Natural killer cell (primary cell): ENCODE data around the gene DNASE1L1. TPM values are rescaled to one million over a fixed set of nuclear protein-coding genes. Genes with fewer than 3 reads are reported as not detected.

Source experiments
- ATAC-seq, 3 donors: fragments of 150-1000 bp in 2 of 3; fragments of 200-7000 bp in 1 of 3; cut with Tn5 transposase; 1 replicate in 1 of 3; 2 replicates in 2 of 3; pipeline ENCODE4 v1.10.0; 2021; ENCODE audit warnings: mild to moderate bottlenecking in 2 of 3, moderate library complexity in 2 of 3
- DNase-seq, 2 donors: peaks; one replicate each; pipeline versions ENCODE4 v3.0.0 to v3.0.0-alpha.2; 2013 to 2021; ENCODE audit warnings: mixed read lengths in 1 of 2
- H3K27ac ChIP-seq: one replicate; pipeline ENCODE4 v1.5.1; 2013; ENCODE audit warnings: mild to moderate bottlenecking, low read length
- H3K27me3 ChIP-seq: one replicate; pipeline ENCODE4 v1.6.1; 2013; ENCODE audit warnings: low read length; ENCODE audit not compliant: control insufficient read depth, insufficient read depth
- H3K36me3 ChIP-seq: one replicate; pipeline ENCODE4 v1.6.1; 2013; ENCODE audit warnings: low read length; ENCODE audit not compliant: control insufficient read depth, insufficient read depth
- H3K4me1 ChIP-seq: one replicate; pipeline ENCODE4 v1.6.1; 2013; ENCODE audit warnings: low read length; ENCODE audit not compliant: control insufficient read depth, insufficient read depth
- H3K4me3 ChIP-seq: one replicate; pipeline ENCODE4 v1.5.1; 2013; ENCODE audit warnings: low read length
- H3K9me3 ChIP-seq: one replicate; pipeline ENCODE4 v1.6.1; 2013; ENCODE audit warnings: low read length; ENCODE audit not compliant: control insufficient read depth, insufficient read depth
- H3K27ac Mint-ChIP-seq, 2 donors: one replicate each; pipeline ENCODE4 v1.8.0; 2022; ENCODE audit warnings: mild to moderate bottlenecking in 2 of 2, mixed read lengths in 2 of 2, moderate library complexity in 1 of 2
- H3K27me3 Mint-ChIP-seq, 2 donors: one replicate each; pipeline ENCODE4 v1.8.0; 2022; ENCODE audit warnings: low read depth in 2 of 2, mixed read lengths in 2 of 2
- H3K36me3 Mint-ChIP-seq: one replicate; pipeline ENCODE4 v1.8.0; 2022; ENCODE audit warnings: mixed read lengths
- H3K4me1 Mint-ChIP-seq, 2 donors: one replicate each; pipeline ENCODE4 v1.8.0; 2022; ENCODE audit warnings: mixed read lengths in 2 of 2
- H3K4me3 Mint-ChIP-seq: one replicate; pipeline ENCODE4 v1.8.0; 2022; ENCODE audit warnings: mild to moderate bottlenecking, moderate library complexity, mixed read lengths
- H3K9me3 Mint-ChIP-seq, 2 donors: one replicate each; pipeline ENCODE4 v1.8.0; 2022; ENCODE audit warnings: mixed read lengths in 2 of 2
- CTCF ChIP-seq: fragments of 200-600 bp; IDR thresholded peaks from one replicate; pipeline ENCODE4 v1.8.0; 2022; ENCODE audit warnings: antibody characterized with exemption
- WGBS: methylation state at CpG from one replicate; pipeline ENCODE4 v1.1.7; 2013; ENCODE audit warnings: missing lambda C conversion rate; ENCODE audit not compliant: insufficient coverage; 5-methylcytosine and 5-hydroxymethylcytosine counted together
- intact Hi-C: fragments of 100-400 bp; cut with micrococcal nuclease; formaldehyde crosslinking; loops from one replicate; pipeline ENCODE4 v1.14.2; 2022
- total RNA-seq, 4 donors: library from RNA; stranded (reverse); fragments of 120-200 nt in 1 of 4; gene quantifications; one replicate each; pipeline versions ENCODE4 v1.2.3 to v1.2.4, GENCODE V29; 2013 to 2022

The DNASE1L1 gene
- total RNA-seq, 3 donors from 2014 or later (not counting 1 experiment from before 2014, with no cell fraction given) = 16.7 to 19.6 (median 16.8) TPM

GRCh38 chrX:154437971-154438893, 29.2 kb upstream of the DNASE1L1 start:
- WGBS = 78% methylated on average over 24 of the region's 28 CpGs
- Mint-ChIP-seq H3K4me1 (peaks cover 6 to 11% of the 10 kb centered on the region in 2 donors), H3K27ac (peak overlapping the region; percentile 54 to 75), H3K4me3 (peak overlapping the region; percentile 80), H3K36me3 (no peaks in the 10 kb centered on the region), H3K27me3 (no peaks in the 10 kb centered on the region), H3K9me3 (no peaks in the 10 kb centered on the region)
- peak overlapping the region; percentile 53 for H3K4me3 ChIP-seq
- peaks cover 23% of the 10 kb centered on the region for H3K36me3 ChIP-seq
- H3K9me3 ChIP-seq = no peaks in the 10 kb centered on the region
- no peaks in the 10 kb centered on the region for H3K27me3 ChIP-seq
- peaks cover 24% of the 10 kb centered on the region for H3K4me1 ChIP-seq
- peak in 1 of 2 donors; percentile 2 for DNase-seq
- intact Hi-C loops = no loop called here
- no peak for ATAC-seq
- no peak for TF ChIP-seq CTCF
- no peak overlapping the region for H3K27ac ChIP-seq

GRCh38 chrX:154436983-154437752, 28.1 kb upstream of the DNASE1L1 start, which contains the start of gene GDI1:
TSS of gene GDI1 (plus strand) at chrX:154437154. CDS start at chrX:154437255, 101 bp downstream.
- no peaks in the 10 kb centered on the region for H3K27me3 Mint-ChIP-seq
- peak within 1 kb of the TSS; percentile 81 for H3K27ac ChIP-seq
- peaks cover 6 to 10% of the 10 kb centered on the region in 2 donors for H3K4me1 Mint-ChIP-seq
- peak within 1 kb of the TSS; percentile 81 to 85 for H3K27ac Mint-ChIP-seq
- intact Hi-C loops = no loop called here
- no peak for TF ChIP-seq CTCF
- peak within 1 kb of the TSS; percentile 80 for H3K4me3 Mint-ChIP-seq
- peak within 1 kb of the TSS; percentile 53 for H3K4me3 ChIP-seq
- ATAC-seq (peak; percentile 74 to 82 (median 75)), DNase-seq (peak; percentile 67 to 72)
- peaks cover 30% of the 10 kb centered on the region for H3K36me3 ChIP-seq
- no peaks in the 10 kb centered on the region for H3K36me3 Mint-ChIP-seq
- peaks cover 23% of the 10 kb centered on the region for H3K4me1 ChIP-seq
- H3K27me3 ChIP-seq = no peaks in the 10 kb centered on the region
- H3K9me3 Mint-ChIP-seq = no peaks in the 10 kb centered on the region
- under 1% methylated on average over 85 of the region's 93 CpGs for WGBS
- no peaks in the 10 kb centered on the region for H3K9me3 ChIP-seq

- H3K27me3 Mint-ChIP-seq = no peaks in the 10 kb centered on the region
- no peaks in the 10 kb centered on the region for H3K9me3 ChIP-seq
- H3K4me3 Mint-ChIP-seq = peak overlapping the region; percentile 56
- H3K27ac Mint-ChIP-seq = peak overlapping the region; percentile 81 to 85
- intact Hi-C loops = no loop called here
- H3K36me3 Mint-ChIP-seq = no peaks in the 10 kb centered on the region
- peak overlapping the region; percentile 81 for H3K27ac ChIP-seq
- H3K4me1 ChIP-seq = peaks cover 29% of the 10 kb centered on the region
- H3K9me3 Mint-ChIP-seq = no peaks in the 10 kb centered on the region
- H3K27me3 ChIP-seq = no peaks in the 10 kb centered on the region
- peak overlapping the region; percentile 30 for H3K4me3 ChIP-seq
- H3K36me3 ChIP-seq = peaks cover 31% of the 10 kb centered on the region
- peak; percentile 41 to 85 for DNase-seq
- no peak for TF ChIP-seq CTCF
- H3K4me1 Mint-ChIP-seq = peaks cover 6 to 10% of the 10 kb centered on the region in 2 donors
- ATAC-seq = peak; percentile 79 to 82 (median 79)
- WGBS = 12% methylated on average over 49 of the region's 78 CpGs
Measured at GRCh38 chrX:154436374-154436982, 27.4 kb upstream of the DNASE1L1 start.
